Muscle layer of colon (tissue), 2 donors: ENCODE results near the gene CCDC85A.

Source experiments
- H3K27ac ChIP-seq: one replicate; pipeline ENCODE4 v1.7.0; 2013; ENCODE audit warnings: low read depth, mild to moderate bottlenecking, low read length, moderate library complexity
- H3K27me3 ChIP-seq, 2 donors: one replicate each; pipeline ENCODE4 v1.7.0; 2013; ENCODE audit warnings: low read length in 2 of 2, mild to moderate bottlenecking in 2 of 2; ENCODE audit not compliant: insufficient read depth in 2 of 2, control insufficient read depth in 1 of 2
- H3K36me3 ChIP-seq: one replicate; pipeline ENCODE4 v1.7.0; 2013; ENCODE audit warnings: mild to moderate bottlenecking, low read length; ENCODE audit not compliant: insufficient read depth
- H3K4me1 ChIP-seq: one replicate; pipeline ENCODE4 v1.7.0; 2013; ENCODE audit warnings: mild to moderate bottlenecking, low read length; ENCODE audit not compliant: insufficient read depth
- H3K4me3 ChIP-seq, 2 donors: one replicate each; pipeline ENCODE4 v1.7.0; 2013; ENCODE audit warnings: low read length in 2 of 2, low read depth in 1 of 2, mild to moderate bottlenecking in 1 of 2, moderate library complexity in 1 of 2
- H3K9ac ChIP-seq: one replicate; pipeline ENCODE4 v1.7.0; 2013; ENCODE audit warnings: low read length
- H3K9me3 ChIP-seq: one replicate; pipeline ENCODE4 v1.7.0; 2013; ENCODE audit warnings: mild to moderate bottlenecking, low read length
- donor health status: abdominal sarcoma.
- donor health status: Adenocarcinoma of cecum.

CCDC85A gene

DNA sequence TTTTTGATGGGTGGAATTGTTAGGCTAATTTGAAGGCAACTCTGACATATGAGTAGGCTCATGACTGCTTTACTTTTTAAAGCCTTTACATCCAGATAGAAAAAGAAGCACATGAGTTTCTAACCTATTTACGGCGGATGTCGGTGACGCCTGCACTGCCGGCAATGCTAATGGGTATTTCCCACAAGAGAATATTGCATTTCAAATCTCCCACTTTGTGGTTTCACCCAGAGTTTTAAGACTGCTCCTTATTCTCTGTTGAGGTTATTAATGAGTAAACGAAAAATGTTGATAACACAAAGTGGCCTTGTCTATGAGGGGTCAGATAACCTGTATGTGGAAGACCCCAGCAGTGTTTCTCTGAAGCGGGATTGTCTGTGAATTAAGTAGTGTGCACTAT is 14.0 kb downstream of the CCDC85A start:
- no peak overlapping the region for H3K27ac ChIP-seq
- no peaks in the 10 kb centered on the region for H3K27me3 ChIP-seq
- H3K9ac ChIP-seq = no peak overlapping the region
- no peaks in the 10 kb centered on the region for H3K9me3 ChIP-seq
- no peaks in the 10 kb centered on the region for H3K4me1 ChIP-seq
- H3K36me3 ChIP-seq = no peaks in the 10 kb centered on the region
- no peak overlapping the region for H3K4me3 ChIP-seq

DNA sequence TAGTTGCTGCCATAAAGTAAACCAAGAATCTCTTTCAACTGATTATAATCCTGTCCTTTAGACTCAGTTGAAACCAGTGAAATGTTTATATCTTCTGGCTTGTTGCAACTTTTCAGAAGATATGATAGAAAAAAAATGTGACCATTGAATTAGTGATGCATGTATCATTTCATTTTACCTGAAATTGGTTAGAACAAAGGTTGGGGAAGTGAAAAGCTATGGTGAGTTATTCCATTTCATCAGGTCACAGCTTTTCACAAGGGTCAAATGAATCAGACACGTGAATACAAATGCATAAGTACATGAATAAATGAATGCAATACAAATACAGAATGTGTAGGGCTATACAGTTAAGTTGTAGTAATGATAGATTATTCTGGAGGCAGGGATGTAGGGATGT is 15.1 kb downstream of the CCDC85A start:
- Histone ChIP-seq H3K4me1 (no peaks in the 10 kb centered on the region), H3K9me3 (no peaks in the 10 kb centered on the region), H3K27me3 (no peaks in the 10 kb centered on the region), H3K27ac (no peak overlapping the region), H3K9ac (no peak overlapping the region), H3K4me3 (no peak overlapping the region), H3K36me3 (no peaks in the 10 kb centered on the region)

DNA sequence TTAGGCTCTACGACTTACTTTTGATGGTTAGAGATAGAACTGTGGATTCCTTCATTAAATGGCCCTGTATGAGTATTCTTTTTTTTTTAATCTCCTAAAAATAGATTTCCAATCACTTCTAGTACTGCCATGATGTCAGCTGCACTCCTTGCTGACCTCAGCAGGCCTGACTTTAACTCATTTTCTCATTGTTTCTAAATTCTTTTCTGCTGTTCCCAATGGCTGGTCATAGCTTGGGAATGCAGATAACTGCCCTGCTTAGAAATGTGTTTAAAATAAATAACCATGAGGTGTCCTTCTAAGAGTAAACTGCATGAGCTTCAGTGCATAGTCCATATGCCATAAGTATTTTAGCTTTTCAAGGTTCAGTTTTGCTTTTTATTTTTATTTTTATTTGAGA is 15.7 kb downstream of the CCDC85A start:
- Histone ChIP-seq H3K9me3 (no peaks in the 10 kb centered on the region), H3K27ac (no peak overlapping the region), H3K27me3 (no peaks in the 10 kb centered on the region), H3K9ac (no peak overlapping the region), H3K4me1 (no peaks in the 10 kb centered on the region), H3K36me3 (no peaks in the 10 kb centered on the region), H3K4me3 (no peak overlapping the region)

DNA sequence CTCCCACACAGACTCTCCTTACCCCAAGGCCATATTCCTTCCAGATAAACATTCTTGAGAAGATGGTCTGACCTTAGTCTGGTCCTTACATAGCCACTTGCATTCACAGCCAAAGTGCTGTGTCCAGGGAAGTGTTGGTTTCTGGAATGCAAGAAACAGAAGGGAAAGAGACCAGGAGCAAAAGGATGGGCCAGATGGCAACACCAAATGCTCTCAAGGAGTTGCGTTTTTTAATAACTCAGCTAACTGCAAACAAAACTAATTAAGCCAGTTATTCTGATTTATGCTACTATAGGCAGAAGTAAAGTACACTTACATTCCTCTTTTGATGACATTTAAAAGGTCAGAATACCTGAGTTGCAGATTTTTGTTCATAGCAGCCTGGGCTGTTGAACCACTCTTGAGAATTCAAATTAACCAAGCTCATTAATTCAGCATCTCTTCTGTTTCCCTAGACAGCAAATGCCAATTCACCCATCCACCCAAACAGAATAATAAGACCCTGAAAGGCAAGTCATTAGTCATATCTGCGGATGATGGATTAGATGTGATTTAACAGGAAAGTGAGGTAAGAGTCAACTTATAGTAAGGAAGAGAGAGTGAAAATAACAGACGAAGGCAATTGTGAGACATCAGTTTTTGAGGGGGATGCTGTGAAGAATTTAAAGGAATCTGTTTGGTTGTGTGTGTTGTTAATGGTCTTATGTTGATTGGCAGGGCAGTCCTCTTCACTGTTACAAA is 18.8 kb downstream of the CCDC85A start:
- Histone ChIP-seq H3K4me1 (no peaks in the 10 kb centered on the region), H3K4me3 (no peak overlapping the region), H3K9me3 (no peaks in the 10 kb centered on the region), H3K27ac (no peak overlapping the region), H3K27me3 (no peaks in the 10 kb centered on the region), H3K9ac (no peak overlapping the region), H3K36me3 (no peaks in the 10 kb centered on the region)

DNA sequence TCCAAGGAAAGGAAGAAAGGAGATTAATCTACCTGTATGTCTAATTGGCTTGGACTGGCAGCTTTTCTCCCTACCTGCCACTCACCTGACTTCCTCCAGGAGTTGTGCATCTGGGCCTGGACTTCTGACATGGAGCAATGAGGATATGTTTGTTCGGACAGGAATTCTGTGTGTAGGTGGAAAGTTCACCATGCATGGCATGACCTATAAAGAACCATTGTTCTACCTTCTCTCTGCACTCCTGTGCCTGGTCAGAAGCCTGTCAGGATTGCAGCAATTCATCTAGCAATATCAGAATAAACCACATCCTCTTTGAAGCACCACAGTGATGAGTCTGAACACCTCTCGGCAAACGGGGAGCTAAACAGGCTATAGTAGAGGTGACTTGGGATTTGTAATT is 20.8 kb downstream of the CCDC85A start:
- no peak overlapping the region for H3K27ac ChIP-seq
- no peaks in the 10 kb centered on the region for H3K9me3 ChIP-seq
- H3K4me3 ChIP-seq = no peak overlapping the region
- H3K27me3 ChIP-seq = no peaks in the 10 kb centered on the region
- H3K4me1 ChIP-seq = no peaks in the 10 kb centered on the region
- H3K9ac ChIP-seq = no peak overlapping the region
- H3K36me3 ChIP-seq = no peaks in the 10 kb centered on the region

DNA sequence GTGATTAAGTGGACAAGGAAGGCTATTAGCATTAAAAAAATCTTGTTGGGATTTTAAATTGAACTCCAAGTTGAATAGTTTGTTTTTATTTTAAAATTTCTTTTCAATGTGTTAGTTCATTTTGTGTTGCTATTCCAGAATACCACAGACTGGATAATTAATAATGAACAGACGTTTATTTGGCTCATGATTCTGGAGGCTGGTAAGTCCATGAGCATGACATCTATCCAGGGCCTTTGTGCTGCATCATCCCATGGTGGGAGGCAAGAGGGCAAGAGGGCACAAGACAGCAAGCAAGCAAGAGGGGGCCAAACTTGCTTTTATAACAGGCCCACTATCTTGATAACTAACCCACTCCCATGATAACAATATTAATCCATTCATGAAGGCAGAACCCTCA is 22.5 kb downstream of the CCDC85A start:
- H3K36me3 ChIP-seq = no peaks in the 10 kb centered on the region
- no peak overlapping the region for H3K9ac ChIP-seq
- no peaks in the 10 kb centered on the region for H3K27me3 ChIP-seq
- no peak overlapping the region for H3K4me3 ChIP-seq
- H3K9me3 ChIP-seq = no peaks in the 10 kb centered on the region
- no peak overlapping the region for H3K27ac ChIP-seq
- H3K4me1 ChIP-seq = no peaks in the 10 kb centered on the region

DNA sequence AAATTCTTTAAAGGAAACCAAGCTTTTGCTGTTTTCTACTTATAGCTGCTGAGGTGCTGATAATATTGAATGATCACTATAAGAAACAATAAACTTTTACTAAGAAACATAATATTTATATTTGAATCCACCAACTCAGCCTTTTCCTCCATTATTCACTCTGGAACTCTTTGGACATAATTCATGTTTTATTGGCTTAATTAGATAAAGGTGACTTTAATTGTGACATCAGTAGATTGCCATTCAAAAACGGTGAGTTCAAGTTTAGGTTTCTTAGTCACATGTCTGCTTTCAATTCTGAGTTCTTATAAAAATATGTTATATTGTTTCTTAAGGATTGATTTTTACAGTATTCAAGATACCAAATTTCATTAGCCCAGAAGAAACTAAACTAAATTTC is 24.0 kb downstream of the CCDC85A start:
- Histone ChIP-seq H3K27ac (no peak overlapping the region), H3K9ac (no peak overlapping the region), H3K4me3 (no peak overlapping the region), H3K4me1 (no peaks in the 10 kb centered on the region), H3K36me3 (no peaks in the 10 kb centered on the region), H3K9me3 (no peaks in the 10 kb centered on the region), H3K27me3 (no peaks in the 10 kb centered on the region)

DNA sequence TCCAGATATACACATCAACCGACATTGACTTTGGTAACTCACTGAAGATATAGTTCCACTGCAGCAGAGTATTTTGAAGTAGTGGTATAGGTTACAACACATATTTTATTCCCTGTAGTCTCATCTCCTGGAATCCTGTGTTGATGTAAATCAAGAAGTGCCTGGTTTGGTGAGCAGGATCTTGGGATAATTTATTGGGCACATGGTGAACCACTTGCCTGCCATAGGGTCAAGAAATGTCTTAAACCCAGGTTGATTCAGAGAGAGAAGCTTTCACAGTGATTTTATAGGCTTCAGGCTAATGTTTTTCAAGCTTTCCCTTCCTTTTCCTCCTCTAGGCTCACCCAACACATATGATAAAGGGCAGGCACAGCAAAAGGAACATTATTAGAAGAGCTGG is 24.6 kb downstream of the CCDC85A start:
- H3K4me1 ChIP-seq = no peaks in the 10 kb centered on the region
- no peak overlapping the region for H3K9ac ChIP-seq
- H3K4me3 ChIP-seq = no peak overlapping the region
- no peaks in the 10 kb centered on the region for H3K27me3 ChIP-seq
- no peaks in the 10 kb centered on the region for H3K9me3 ChIP-seq
- H3K36me3 ChIP-seq = no peaks in the 10 kb centered on the region
- H3K27ac ChIP-seq = no peak overlapping the region

DNA sequence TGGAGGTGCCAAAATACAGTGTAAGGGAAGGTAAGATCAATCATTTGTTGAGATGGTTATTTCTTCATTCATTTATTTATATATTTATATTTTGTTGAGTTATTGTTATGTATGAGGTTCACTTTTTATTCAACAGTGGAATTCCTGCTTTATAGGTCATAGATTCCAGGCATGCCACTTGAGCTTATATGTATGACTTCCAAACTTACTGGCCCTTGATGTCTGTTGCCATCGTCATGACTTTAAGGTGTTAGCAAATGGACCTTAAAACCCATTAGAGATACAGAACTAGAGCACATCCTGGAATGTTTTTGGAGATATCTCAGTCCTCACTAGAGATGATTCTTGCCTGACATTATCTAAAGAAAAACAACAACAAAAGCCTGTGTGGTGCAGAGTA is 25.9 kb downstream of the CCDC85A start:
- Histone ChIP-seq H3K27ac (no peak overlapping the region), H3K4me3 (no peak overlapping the region), H3K27me3 (no peaks in the 10 kb centered on the region), H3K36me3 (no peaks in the 10 kb centered on the region), H3K9me3 (no peaks in the 10 kb centered on the region), H3K4me1 (no peaks in the 10 kb centered on the region), H3K9ac (no peak overlapping the region)

DNA sequence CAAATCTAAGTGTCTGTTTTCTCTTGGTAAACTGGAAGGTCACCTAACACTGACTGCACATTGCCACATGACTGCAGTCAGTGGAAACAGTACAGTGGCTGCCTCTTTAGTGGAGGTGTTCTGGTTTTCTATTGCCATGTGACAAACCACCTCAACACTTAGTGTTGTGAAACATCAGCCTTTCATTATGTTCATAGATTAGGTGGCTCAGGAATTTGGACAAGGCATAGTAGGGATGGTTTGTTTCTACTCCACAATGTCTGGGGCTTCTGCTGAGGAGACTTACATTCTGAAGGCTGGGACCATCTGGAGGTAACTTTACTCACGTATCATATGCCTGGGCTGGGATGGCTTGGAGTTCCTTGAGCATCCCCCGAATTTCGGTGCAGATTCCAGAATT is 26.5 kb downstream of the CCDC85A start:
- Histone ChIP-seq H3K4me3 (no peak overlapping the region), H3K36me3 (no peaks in the 10 kb centered on the region), H3K27ac (no peak overlapping the region), H3K9me3 (no peaks in the 10 kb centered on the region), H3K4me1 (no peaks in the 10 kb centered on the region), H3K9ac (no peak overlapping the region), H3K27me3 (no peaks in the 10 kb centered on the region)

DNA sequence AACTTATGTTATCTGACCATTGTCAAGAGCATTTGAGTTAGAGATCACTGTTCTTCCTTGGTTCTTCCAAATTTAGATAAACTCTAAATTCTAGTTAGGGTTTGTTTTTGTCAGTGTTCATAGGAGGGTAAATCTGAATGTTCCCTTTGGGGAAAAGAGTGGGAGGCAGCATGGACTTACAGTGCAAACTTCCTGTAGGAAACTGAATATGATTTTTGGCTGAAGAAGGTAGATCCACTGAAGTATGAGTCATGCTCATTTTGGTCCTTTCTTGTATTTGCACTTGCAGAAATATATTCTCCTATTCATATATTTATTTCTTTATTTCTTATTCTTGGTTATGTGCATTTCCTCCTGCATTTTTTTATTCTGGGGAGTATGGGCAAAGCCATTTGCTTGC is 27.3 kb downstream of the CCDC85A start:
- no peaks in the 10 kb centered on the region for H3K9me3 ChIP-seq
- no peak overlapping the region for H3K27ac ChIP-seq

DNA sequence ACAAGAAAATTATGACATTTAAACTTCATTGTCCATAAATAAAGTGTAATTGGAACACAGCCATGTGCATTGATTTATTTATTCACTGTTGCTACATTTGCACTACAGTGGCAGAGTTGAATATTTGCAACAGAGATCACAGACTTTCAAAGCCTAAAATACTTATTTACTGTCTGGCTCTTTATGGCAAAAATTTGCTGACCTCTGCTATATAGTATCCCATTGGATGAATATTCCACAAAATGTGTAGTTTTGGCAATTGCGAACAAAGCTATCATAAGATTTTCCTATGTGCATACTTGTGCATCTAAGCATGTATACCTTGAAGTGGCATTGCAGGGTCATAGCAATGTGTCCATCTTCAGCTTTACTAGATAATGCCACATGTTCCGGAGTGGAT is 32.1 kb downstream of the CCDC85A start:
- Histone ChIP-seq H3K4me1 (no peaks in the 10 kb centered on the region), H3K4me3 (no peak overlapping the region), H3K36me3 (no peaks in the 10 kb centered on the region), H3K9ac (no peak overlapping the region), H3K9me3 (no peaks in the 10 kb centered on the region), H3K27me3 (no peaks in the 10 kb centered on the region), H3K27ac (no peak overlapping the region)

More for the DNA sequence above, 27.3 kb downstream of the CCDC85A start:
- Histone ChIP-seq H3K27me3 (no peaks in the 10 kb centered on the region), H3K4me1 (no peaks in the 10 kb centered on the region), H3K9ac (no peak overlapping the region), H3K4me3 (no peak overlapping the region), H3K36me3 (no peaks in the 10 kb centered on the region)
